ENCODE measurements around the gene THAP4.

THAP4 gene

GRCh38 chr2:241542278-241542605 is 94.7 kb downstream of the THAP4 start:
- DNase-seq, result no peak

GRCh38 chr2:241541564-241542277 is 95.2 kb downstream of the THAP4 start:
- no peak for DNase-seq

GRCh38 chr2:241540771-241541561 is 96.0 kb downstream of the THAP4 start:
- peak; percentile 67 for DNase-seq

- DNase-seq, result no peak
Observed at GRCh38 chr2:241540401-241540770, 96.6 kb downstream of the THAP4 start.

- DNase-seq, result no peak
Observed at GRCh38 chr2:241539616-241540374, 97.2 kb downstream of the THAP4 start.

GRCh38 chr2:241538838-241539615 is 97.9 kb downstream of the THAP4 start:
- DNase-seq, result no peak

GRCh38 chr2:241535871-241536655 is 100.9 kb downstream of the THAP4 start:
- DNase-seq, result peak; percentile 4

GRCh38 chr2:241534701-241535375 is 102.1 kb downstream of the THAP4 start:
- DNase-seq, result no peak
